HG03439 (cell line): ENCODE results near the gene F13B.
"Not testable (repeated sequence)": the region's sequence is repeated elsewhere in the genome, so short reads cannot be mapped to it uniquely, and the experiment has no call there.

Experiments
- ATAC-seq: cut with Tn5 transposase; IDR thresholded peaks from one replicate; pipeline ENCODE4 v1.9.1; 2021; ENCODE audit warnings: mild to moderate bottlenecking, moderate library complexity; ENCODE audit not compliant: unreplicated experiment

F13B gene

GRCh38 chr1:197049100-197049499 is 18.0 kb downstream of the F13B start:
- ATAC-seq = no peak

GRCh38 chr1:197042676-197043341 is 24.3 kb downstream of the F13B start:
- ATAC-seq = no peak

- peak; percentile 74 for ATAC-seq
These were observed 25.3 kb downstream of the F13B start for GRCh38 chr1:197041486-197042353.

- ATAC-seq = no peak
These were observed 30.2 kb downstream of the F13B start for GRCh38 chr1:197036861-197037260.

GRCh38 chr1:197034631-197035339 is 32.3 kb downstream of the F13B start:
- ATAC-seq = not testable (repeated sequence)

- no peak for ATAC-seq
These were observed 37.3 kb downstream of the F13B start for GRCh38 chr1:197029749-197030148.

- ATAC-seq = no peak
These were observed 39.7 kb downstream of the F13B start for GRCh38 chr1:197027359-197027758.

GRCh38 chr1:197024460-197024859 is 42.6 kb downstream of the F13B start:
- no peak for ATAC-seq

- no peak for ATAC-seq
These were observed 45.3 kb downstream of the F13B start for GRCh38 chr1:197021716-197022115.

GRCh38 chr1:197017558-197018146 is 49.4 kb downstream of the F13B start:
- ATAC-seq = no peak

GRCh38 chr1:197016751-197017150 is 50.3 kb downstream of the F13B start:
- no peak for ATAC-seq

- no peak for ATAC-seq
These were observed 53.8 kb downstream of the F13B start for GRCh38 chr1:197013234-197013633.

GRCh38 chr1:197011614-197012013 is 55.4 kb downstream of the F13B start:
- ATAC-seq = no peak

- ATAC-seq = no peak
These were observed 58.2 kb downstream of the F13B start for GRCh38 chr1:197008861-197009260.

- ATAC-seq = no peak
These were observed 63.9 kb downstream of the F13B start for GRCh38 chr1:197003132-197003531.

GRCh38 chr1:197001828-197002227 is 65.2 kb downstream of the F13B start:
- ATAC-seq = no peak

GRCh38 chr1:196997423-196997822 is 69.6 kb downstream of the F13B start:
- ATAC-seq = no peak

- ATAC-seq = no peak
These were observed 73.1 kb downstream of the F13B start for GRCh38 chr1:196993916-196994315.

GRCh38 chr1:196991919-196992651 is 75.0 kb downstream of the F13B start:
- not testable (repeated sequence) for ATAC-seq
